B cell (primary cell): Measurements from ENCODE around the gene PFDN5. TPM values are rescaled to one million over a fixed set of nuclear protein-coding genes. Genes with fewer than 3 reads are reported as not detected.
A peak's percentile ranks its signal among the peaks of the same experiment; 100 is the strongest.

Experiments used
- ATAC-seq: fragments of 200-7000 bp; cut with Tn5 transposase; one replicate; pipeline ENCODE4 v1.10.0; 2021; ENCODE audit warnings: low read depth, mild to moderate bottlenecking, moderate number of reproducible peaks, moderate library complexity
- CTCF ChIA-PET: fragments of 350-600 bp; sonication (Branson Sonifier 250); formaldehyde crosslinking; loops from one replicate; lab custom pipeline; 2021; ENCODE audit warnings: antibody characterized with exemption, inconsistent platforms; lab: Charles Lee
- POLR2A ChIA-PET: fragments of 350-600 bp; sonication (Branson Sonifier 250); formaldehyde crosslinking; loops from one replicate; lab custom pipeline; 2021; ENCODE audit warnings: antibody characterized with exemption; lab: Charles Lee
- DNase-seq: peaks from one replicate; pipeline ENCODE4 v3.0.0; 2013
- H2AFZ ChIP-seq: 2 replicates; pipeline ENCODE4 v1.6.1; 2012; ENCODE audit warnings: mild to moderate bottlenecking, low read depth, low read length; ENCODE audit not compliant: insufficient read depth, poor library complexity, severe bottlenecking
- H3K27ac ChIP-seq, 2 donors: 1 replicate in 1 of 2; 2 replicates in 1 of 2; pipeline ENCODE4 v1.5.1; 2012 to 2013; ENCODE audit warnings: low read length in 2 of 2, mild to moderate bottlenecking in 2 of 2, moderate library complexity in 1 of 2
- H3K27me3 ChIP-seq, 4 experiments: fragments of 200-600 bp in 1 of 4; sonication (generic) in 1 of 4; replicated peaks in 1 of 4; 1 replicate in 2 of 4; 2 replicates in 2 of 4; pipeline versions ENCODE4 v1.6.1 to v1.7.0; 2013 to 2016; ENCODE audit warnings: low read length in 3 of 4, mild to moderate bottlenecking in 2 of 4, mixed read lengths in 1 of 4, moderate library complexity in 1 of 4; ENCODE audit not compliant: insufficient read depth in 4 of 4, control insufficient read depth in 3 of 4; ENCODE audit errors: control extremely low read depth in 1 of 4
- H3K36me3 ChIP-seq, 2 experiments: replicated peaks in 1 of 2; 1 replicate in 1 of 2; 2 replicates in 1 of 2; pipeline versions ENCODE4 v1.6.1 to v1.7.1; 2013; ENCODE audit warnings: low read length in 1 of 2; ENCODE audit not compliant: insufficient read depth in 2 of 2, control insufficient read depth in 1 of 2; ENCODE audit errors: control extremely low read depth in 1 of 2, extremely low read depth in 1 of 2
- H3K4me1 ChIP-seq, 2 donors: fragments of 200-600 bp in 1 of 2; sonication (generic) in 1 of 2; 1 replicate in 1 of 2; 2 replicates in 1 of 2; pipeline versions ENCODE4 v1.5.1 to v1.6.1; 2013 to 2017; ENCODE audit warnings: low read length in 2 of 2; ENCODE audit not compliant: control insufficient read depth in 2 of 2, insufficient read depth in 2 of 2
- H3K4me2 ChIP-seq: replicated peaks from 2 replicates; pipeline ENCODE3; 2012; ENCODE audit warnings: mild to moderate bottlenecking, low read depth, low read length; ENCODE audit not compliant: poor library complexity, severe bottlenecking
- H3K4me3 ChIP-seq, 5 experiments: fragments of 200-600 bp in 1 of 5; sonication (generic) in 1 of 5; 1 replicate in 3 of 5; 2 replicates in 2 of 5; pipeline versions ENCODE4 v1.5.1 to v1.7.0; 2011 to 2016; ENCODE audit warnings: low read length in 4 of 5, mild to moderate bottlenecking in 4 of 5, low read depth in 2 of 5, control low read depth in 1 of 5, moderate library complexity in 1 of 5; ENCODE audit not compliant: insufficient read depth in 1 of 5; ENCODE audit errors: control extremely low read depth in 1 of 5, extremely low read depth in 1 of 5
- H3K79me2 ChIP-seq: fragments of 200-600 bp; sonication (generic); one replicate; pipeline ENCODE4 v1.6.0; 2016; ENCODE audit warnings: low read length; ENCODE audit not compliant: control insufficient read depth, insufficient read depth
- H3K9ac ChIP-seq: fragments of 200-600 bp; sonication (generic); 2 replicates; pipeline ENCODE4 v1.6.1; 2017; ENCODE audit warnings: mild to moderate bottlenecking, low read length, moderate library complexity
- H3K9me3 ChIP-seq, 3 donors: one replicate each; pipeline versions ENCODE4 v1.6.1 to v1.7.1; 2013; ENCODE audit warnings: low read length in 2 of 3; ENCODE audit not compliant: control insufficient read depth in 2 of 3, insufficient read depth in 1 of 3; ENCODE audit errors: control extremely low read depth in 1 of 3
- H4K20me1 ChIP-seq: 2 replicates; pipeline ENCODE4 v1.6.0; 2012; ENCODE audit warnings: mild to moderate bottlenecking, low read length; ENCODE audit not compliant: insufficient read depth, control insufficient read depth, poor library complexity, severe bottlenecking
- H3K27ac Mint-ChIP-seq: one replicate; pipeline ENCODE4 v1.8.0; 2021; ENCODE audit warnings: mixed read lengths
- H3K27me3 Mint-ChIP-seq: one replicate; pipeline ENCODE4 v1.8.0; 2021; ENCODE audit warnings: mixed read lengths
- H3K4me1 Mint-ChIP-seq: one replicate; pipeline ENCODE4 v1.8.0; 2021; ENCODE audit warnings: mixed read lengths
- H3K4me3 Mint-ChIP-seq: one replicate; pipeline ENCODE4 v1.8.0; 2021; ENCODE audit warnings: mixed read lengths
- H3K9me3 Mint-ChIP-seq: one replicate; pipeline ENCODE4 v1.8.0; 2022; ENCODE audit warnings: mixed read lengths; ENCODE audit not compliant: insufficient read depth
- EZH2 ChIP-seq: IDR thresholded peaks from 2 replicates; pipeline ENCODE4 v1.6.1; 2012; ENCODE audit warnings: borderline replicate concordance, low read depth, mild to moderate bottlenecking, moderate library complexity, low read length; ENCODE audit not compliant: insufficient read depth, poor library complexity, severe bottlenecking
- WGBS: methylation state at CpG from one replicate; pipeline ENCODE4 v1.1.5; 2013; ENCODE audit warnings: missing lambda C conversion rate; ENCODE audit not compliant: insufficient coverage; 5-methylcytosine and 5-hydroxymethylcytosine counted together
- intact Hi-C: fragments of 100-400 bp; cut with micrococcal nuclease; formaldehyde crosslinking; loops from one replicate; pipeline ENCODE4 v1.10.0; 2022
- polyA minus RNA-seq: library from RNA; depleted of rRNA, polyadenylated mRNA; stranded (reverse); fragments of >200 nt; gene quantifications from 2 replicates; pipeline ENCODE4 v1.2.3, GENCODE V29; 2012
- polyA plus RNA-seq: library from polyadenylated mRNA; depleted of rRNA; stranded (reverse); fragments of >200 nt; gene quantifications from 2 replicates; pipeline ENCODE4 v1.2.3, GENCODE V29; 2012
- total RNA-seq, 2 donors: library from RNA; stranded (reverse); fragments of 120-200 nt in 1 of 2; gene quantifications; 1 replicate in 1 of 2; 2 replicates in 1 of 2; pipeline versions ENCODE4 v1.2.3 to v1.2.4, GENCODE V29; 2013 to 2022
- TF ChIP-seq, protein P1 (sequence below): fragments of 200-600 bp; IDR thresholded peaks from one replicate; pipeline ENCODE4 v1.8.0; 2022; ENCODE audit warnings: antibody characterized with exemption, mild to moderate bottlenecking

The PFDN5 gene
- 627 and 654 TPM in 2 replicates for total RNA-seq
- 1,455 TPM for total RNA-seq (2013)
- 1,319 and 1,584 TPM in 2 replicates for polyA plus RNA-seq
- 400 and 510 TPM in 2 replicates for polyA minus RNA-seq

DNA sequence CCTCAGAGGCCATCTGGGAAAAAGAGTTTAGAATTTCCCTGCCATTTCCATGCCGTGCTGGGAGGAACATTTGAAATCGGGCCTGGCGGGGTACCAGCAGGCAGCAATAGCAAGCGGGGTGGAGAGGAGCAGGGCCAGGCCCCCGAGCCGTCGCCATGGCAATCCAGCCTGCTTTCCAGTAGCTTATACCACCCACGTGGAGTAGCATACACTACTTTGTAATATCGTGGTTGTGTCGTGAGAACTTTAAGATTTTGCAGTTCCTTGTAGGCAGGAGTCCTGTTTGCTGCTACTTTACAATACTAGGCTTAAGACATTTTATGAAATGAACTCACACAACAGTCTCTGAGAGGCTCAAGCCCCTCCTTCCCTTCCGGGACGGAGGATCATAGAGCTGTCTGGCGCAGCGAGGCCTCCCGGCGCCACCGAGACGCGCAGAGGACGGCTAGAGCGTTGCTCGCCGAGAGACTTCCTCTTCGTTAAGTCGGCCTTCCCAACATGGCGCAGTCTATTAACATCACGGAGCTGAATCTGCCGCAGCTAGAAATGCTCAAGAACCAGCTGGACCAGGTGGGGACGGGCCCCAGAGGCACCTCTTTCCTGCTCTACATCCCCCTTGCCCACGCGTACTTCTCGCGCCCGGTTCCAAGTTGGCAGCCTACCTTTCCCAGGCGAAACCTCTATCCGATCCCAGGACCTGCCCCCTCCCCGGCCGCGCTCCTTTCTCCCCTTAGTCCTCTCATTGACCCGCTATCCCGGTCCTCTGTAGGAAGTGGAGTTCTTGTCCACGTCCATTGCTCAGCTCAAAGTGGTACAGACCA is at the start of gene PFDN5:
PFDN5 (plus strand) TSS at position 473 of the 821 bp plus-strand sequence; CDS start at position 499, 26 bp downstream.
- Histone ChIP-seq H3K4me1 (peaks cover 26 to 39% of the 10 kb centered on the region in 2 donors), H3K36me3 (peaks cover 3 to 24% of the 10 kb centered on the region in 2 experiments), H3K4me3 (peak within 1 kb of the TSS; percentile 64 to 96 (median 82)), H2AFZ (peak within 1 kb of the TSS; percentile 81), H3K9me3 (no peaks in the 10 kb centered on the region), H3K27ac (peak within 1 kb of the TSS; percentile 69 to 86), H3K79me2 (peaks cover 46% of the 10 kb centered on the region), H3K9ac (peak within 1 kb of the TSS; percentile 77), H4K20me1 (peaks cover 24% of the 10 kb centered on the region), H3K4me2 (peak within 1 kb of the TSS; percentile 67), H3K27me3 (no peaks in the 10 kb centered on the region)
- ChIA-PET CTCF (interaction anchor here (0.6 to 24.0 kb wide), 15 partner anchors 8 to 323 kb away, joined by 3 to 721 read pairs (median 4); partner anchors contain the start of genes AAAS, CSAD, ITGB7 and ZNF740), POLR2A (interaction anchor here (0.6 to 2.9 kb wide), 12 partner anchors 9 to 216 kb away, joined by 3 to 15 read pairs (median 6); partner anchors contain the start of genes AAAS, CSAD, ESPL1 and SP1)
- Mint-ChIP-seq H3K27ac (peak within 1 kb of the TSS; percentile 99), H3K4me1 (peaks cover 50% of the 10 kb centered on the region), H3K4me3 (peak within 1 kb of the TSS; percentile 100), H3K27me3 (no peaks in the 10 kb centered on the region), H3K9me3 (no peaks in the 10 kb centered on the region)
- TF ChIP-seq EZH2: no peak
- TF ChIP-seq, protein P1, sequence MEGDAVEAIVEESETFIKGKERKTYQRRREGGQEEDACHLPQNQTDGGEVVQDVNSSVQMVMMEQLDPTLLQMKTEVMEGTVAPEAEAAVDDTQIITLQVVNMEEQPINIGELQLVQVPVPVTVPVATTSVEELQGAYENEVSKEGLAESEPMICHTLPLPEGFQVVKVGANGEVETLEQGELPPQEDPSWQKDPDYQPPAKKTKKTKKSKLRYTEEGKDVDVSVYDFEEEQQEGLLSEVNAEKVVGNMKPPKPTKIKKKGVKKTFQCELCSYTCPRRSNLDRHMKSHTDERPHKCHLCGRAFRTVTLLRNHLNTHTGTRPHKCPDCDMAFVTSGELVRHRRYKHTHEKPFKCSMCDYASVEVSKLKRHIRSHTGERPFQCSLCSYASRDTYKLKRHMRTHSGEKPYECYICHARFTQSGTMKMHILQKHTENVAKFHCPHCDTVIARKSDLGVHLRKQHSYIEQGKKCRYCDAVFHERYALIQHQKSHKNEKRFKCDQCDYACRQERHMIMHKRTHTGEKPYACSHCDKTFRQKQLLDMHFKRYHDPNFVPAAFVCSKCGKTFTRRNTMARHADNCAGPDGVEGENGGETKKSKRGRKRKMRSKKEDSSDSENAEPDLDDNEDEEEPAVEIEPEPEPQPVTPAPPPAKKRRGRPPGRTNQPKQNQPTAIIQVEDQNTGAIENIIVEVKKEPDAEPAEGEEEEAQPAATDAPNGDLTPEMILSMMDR: no peak
- 0% methylated on average over 29 of the region's 42 CpGs for WGBS
- ATAC-seq: peak; percentile 90
- intact Hi-C loops: loop anchor here (1.0 to 5.0 kb wide), 8 partner anchors 26 to 332 kb away; partner anchors contain the start of genes AAAS, ATF7, CSAD and ESPL1
- DNase-seq: peak; percentile 92
